ENCODE results near the gene ALG10.
"Not testable (repeated sequence)": the region's sequence is repeated elsewhere in the genome, so short reads cannot be mapped to it uniquely, and the experiment has no call there.

DNA sequence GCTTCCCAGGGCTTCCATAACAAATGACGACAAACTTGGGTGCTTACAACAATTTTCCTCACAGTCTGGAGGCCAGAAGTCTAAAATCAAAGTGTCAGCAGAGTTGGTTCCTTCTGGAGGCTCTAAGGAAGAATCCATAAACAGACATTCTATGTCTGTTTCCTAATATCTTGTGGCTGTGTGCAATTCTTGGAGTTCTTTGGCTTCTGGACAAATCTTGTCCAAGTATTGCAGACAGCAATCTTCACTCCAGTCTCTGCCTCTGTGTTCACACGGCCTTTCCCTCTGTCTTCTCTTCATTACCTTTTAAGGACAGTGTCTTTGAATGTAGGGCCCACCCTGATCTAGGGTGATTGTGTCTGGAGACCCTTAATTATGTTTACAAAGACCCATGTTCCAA, 5.4 kb downstream of the ALG10 start:
- TF ChIP-seq, protein P1, sequence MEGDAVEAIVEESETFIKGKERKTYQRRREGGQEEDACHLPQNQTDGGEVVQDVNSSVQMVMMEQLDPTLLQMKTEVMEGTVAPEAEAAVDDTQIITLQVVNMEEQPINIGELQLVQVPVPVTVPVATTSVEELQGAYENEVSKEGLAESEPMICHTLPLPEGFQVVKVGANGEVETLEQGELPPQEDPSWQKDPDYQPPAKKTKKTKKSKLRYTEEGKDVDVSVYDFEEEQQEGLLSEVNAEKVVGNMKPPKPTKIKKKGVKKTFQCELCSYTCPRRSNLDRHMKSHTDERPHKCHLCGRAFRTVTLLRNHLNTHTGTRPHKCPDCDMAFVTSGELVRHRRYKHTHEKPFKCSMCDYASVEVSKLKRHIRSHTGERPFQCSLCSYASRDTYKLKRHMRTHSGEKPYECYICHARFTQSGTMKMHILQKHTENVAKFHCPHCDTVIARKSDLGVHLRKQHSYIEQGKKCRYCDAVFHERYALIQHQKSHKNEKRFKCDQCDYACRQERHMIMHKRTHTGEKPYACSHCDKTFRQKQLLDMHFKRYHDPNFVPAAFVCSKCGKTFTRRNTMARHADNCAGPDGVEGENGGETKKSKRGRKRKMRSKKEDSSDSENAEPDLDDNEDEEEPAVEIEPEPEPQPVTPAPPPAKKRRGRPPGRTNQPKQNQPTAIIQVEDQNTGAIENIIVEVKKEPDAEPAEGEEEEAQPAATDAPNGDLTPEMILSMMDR (IDR thresholded peaks at IDR 0.05), result not testable (repeated sequence)
- TF ChIP-seq POLR2A (IDR thresholded peaks at IDR 0.05), result not testable (repeated sequence)

Data from tibial nerve (tissue), 3 donors.